HCT116 (cell line): ENCODE results near the gene ADARB2.

Source experiments
- POLR2AphosphoS5 ChIP-seq: IDR thresholded peaks from 2 replicates; pipeline ENCODE4 v1.6.1; 2011; ENCODE audit warnings: mild to moderate bottlenecking, low read depth, low read length, moderate library complexity
- ZBTB33 ChIP-seq: IDR thresholded peaks from 2 replicates; pipeline ENCODE4 v1.6.1; 2011; ENCODE audit warnings: mild to moderate bottlenecking, low read length, moderate library complexity; ENCODE audit not compliant: insufficient replicate concordance; ENCODE audit errors: extremely low read depth

DNA sequence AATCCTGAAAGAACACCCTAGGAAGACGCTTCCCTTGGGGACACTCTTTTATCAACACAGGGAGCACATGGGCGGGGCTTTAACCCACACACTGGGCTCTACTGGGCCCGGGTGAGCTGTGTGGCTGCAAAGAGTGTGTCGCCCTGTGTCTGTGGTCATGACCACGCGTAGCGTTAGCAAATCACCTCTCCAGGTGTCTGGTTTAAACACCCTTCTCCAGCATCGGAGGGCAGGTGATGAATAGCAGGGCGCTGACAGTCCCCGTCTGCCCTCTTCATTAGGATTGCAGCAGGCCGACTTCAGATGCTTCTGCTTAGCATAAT is 127.7 kb downstream of the ADARB2 start:
- TF ChIP-seq POLR2AphosphoS5 (no peak), ZBTB33 (no peak)
